T-helper 17 cell (primary cell): ENCODE results near the gene MYH7. TPM values are rescaled to one million over a fixed set of nuclear protein-coding genes. Genes with fewer than 3 reads are reported as not detected.

Experiments
- ATAC-seq: fragments of 150-1000 bp; cut with Tn5 transposase; 2 replicates; pipeline ENCODE4 v1.10.0; 2021; ENCODE audit warnings: mild to moderate bottlenecking, moderate library complexity
- DNase-seq, 3 donors: peaks; one replicate each; pipeline versions ENCODE4 v3.0.0 to v3.0.0-alpha.2; 2020 to 2021
- H3K9me3 ChIP-seq: one replicate; pipeline ENCODE4 v1.7.0; 2013; ENCODE audit warnings: low read length, mild to moderate bottlenecking; ENCODE audit not compliant: control insufficient read depth, poor library complexity, severe bottlenecking
- H3K27ac Mint-ChIP-seq: one replicate; pipeline ENCODE4 v1.8.0; 2022; ENCODE audit warnings: mild to moderate bottlenecking, moderate library complexity, mixed read lengths
- H3K27me3 Mint-ChIP-seq: one replicate; pipeline ENCODE4 v1.8.0; 2022; ENCODE audit warnings: mixed read lengths
- H3K36me3 Mint-ChIP-seq: one replicate; pipeline ENCODE4 v1.8.0; 2022; ENCODE audit warnings: low read depth, mixed read lengths
- H3K4me1 Mint-ChIP-seq: one replicate; pipeline ENCODE4 v1.8.0; 2022; ENCODE audit warnings: mild to moderate bottlenecking, mixed read lengths
- H3K4me3 Mint-ChIP-seq: one replicate; pipeline ENCODE4 v1.8.0; 2022; ENCODE audit warnings: mild to moderate bottlenecking, moderate library complexity, mixed read lengths
- total RNA-seq, 4 donors: library from RNA in 2 of 4; stranded (reverse) in 2 of 4; gene quantifications; one replicate each; pipeline ENCODE4 v1.2.3 and lab custom pipeline; 2022 to 2026

Gene MYH7
- total RNA-seq, 2 donors from 2014 or later, result not detected

GRCh38 chr14:23380197-23380914, 55.1 kb downstream of the MYH7 start:
- peak; percentile 27 for ATAC-seq
- Mint-ChIP-seq H3K36me3 (no peaks in the 10 kb centered on the region), H3K4me3 (no peak overlapping the region), H3K27me3 (peaks cover 49% of the 10 kb centered on the region), H3K27ac (no peak overlapping the region), H3K4me1 (no peaks in the 10 kb centered on the region)
- DNase-seq, result no peak
- H3K9me3 ChIP-seq, result no peaks in the 10 kb centered on the region

- no peaks in the 10 kb centered on the region for H3K9me3 ChIP-seq
- Mint-ChIP-seq H3K27ac (no peak overlapping the region), H3K4me1 (no peaks in the 10 kb centered on the region), H3K27me3 (peaks cover 47% of the 10 kb centered on the region), H3K36me3 (no peaks in the 10 kb centered on the region), H3K4me3 (no peak overlapping the region)
- ATAC-seq (peak; percentile 93), DNase-seq (peak; percentile 40 to 63 (median 51))
Observed at GRCh38 chr14:23379366-23380196, 55.9 kb downstream of the MYH7 start.

- Mint-ChIP-seq H3K36me3 (no peaks in the 10 kb centered on the region), H3K27me3 (peaks cover 44% of the 10 kb centered on the region)
- ATAC-seq, result no peak
Observed at GRCh38 chr14:23378612-23379220, 56.7 kb downstream of the MYH7 start.

GRCh38 chr14:23377573-23378563, 57.6 kb downstream of the MYH7 start:
- H3K4me3 Mint-ChIP-seq, result no peak overlapping the region
- H3K4me1 Mint-ChIP-seq, result no peaks in the 10 kb centered on the region
- DNase-seq (no peak), ATAC-seq (no peak)
- H3K9me3 ChIP-seq, result no peaks in the 10 kb centered on the region
- H3K27me3 Mint-ChIP-seq, result peaks cover 42% of the 10 kb centered on the region
- H3K36me3 Mint-ChIP-seq, result no peaks in the 10 kb centered on the region
- no peak overlapping the region for H3K27ac Mint-ChIP-seq

More at GRCh38 chr14:23378612-23379220, 56.7 kb downstream of the MYH7 start:
- H3K27ac Mint-ChIP-seq, result no peak overlapping the region
- H3K9me3 ChIP-seq, result no peaks in the 10 kb centered on the region
- DNase-seq, result no peak
- H3K4me1 Mint-ChIP-seq, result no peaks in the 10 kb centered on the region
- no peak overlapping the region for H3K4me3 Mint-ChIP-seq

GRCh38 chr14:23377198-23377550, 58.3 kb downstream of the MYH7 start:
- Mint-ChIP-seq H3K36me3 (no peaks in the 10 kb centered on the region), H3K27ac (no peak overlapping the region), H3K4me1 (no peaks in the 10 kb centered on the region), H3K4me3 (no peak overlapping the region), H3K27me3 (peaks cover 37% of the 10 kb centered on the region)
- no peaks in the 10 kb centered on the region for H3K9me3 ChIP-seq
- no peak for ATAC-seq
- DNase-seq, result no peak

- H3K9me3 ChIP-seq, result no peaks in the 10 kb centered on the region
- H3K4me3 Mint-ChIP-seq, result no peak within 1 kb of the TSS
- no peak within 1 kb of the TSS for H3K27ac Mint-ChIP-seq
- ATAC-seq (no peak), DNase-seq (no peak)
- H3K4me1 Mint-ChIP-seq, result no peaks in the 10 kb centered on the region
- H3K27me3 Mint-ChIP-seq, result peaks cover 33% of the 10 kb centered on the region
- peaks cover under 1% of the 10 kb centered on the region for H3K36me3 Mint-ChIP-seq
Observed at GRCh38 chr14:23376482-23377197, 58.8 kb downstream of the MYH7 start, which contains the start of gene CMTM5. CMTM5 (plus strand) TSS chr14:23377046; CDS start chr14:23377252, 206 bp downstream.

GRCh38 chr14:23375527-23376251, 59.8 kb downstream of the MYH7 start:
- Mint-ChIP-seq H3K36me3 (peaks cover 3% of the 10 kb centered on the region), H3K27ac (no peak overlapping the region), H3K27me3 (peaks cover 34% of the 10 kb centered on the region), H3K4me3 (no peak overlapping the region), H3K4me1 (no peaks in the 10 kb centered on the region)
- no peaks in the 10 kb centered on the region for H3K9me3 ChIP-seq
- ATAC-seq (no peak), DNase-seq (no peak)

- Mint-ChIP-seq H3K36me3 (peaks cover 6% of the 10 kb centered on the region), H3K4me1 (peaks cover 4% of the 10 kb centered on the region), H3K4me3 (no peak overlapping the region), H3K27me3 (peaks cover 39% of the 10 kb centered on the region), H3K27ac (no peak overlapping the region)
- H3K9me3 ChIP-seq, result no peaks in the 10 kb centered on the region
- DNase-seq (no peak), ATAC-seq (no peak)
Observed at GRCh38 chr14:23373041-23373440, 62.4 kb downstream of the MYH7 start.

GRCh38 chr14:23372509-23372908, 63.0 kb downstream of the MYH7 start, which contains the start of gene IL25:
IL25 (plus strand) TSS chr14:23372809.
- DNase-seq, result no peak
- Mint-ChIP-seq H3K4me1 (peaks cover 4% of the 10 kb centered on the region), H3K36me3 (peaks cover 6% of the 10 kb centered on the region), H3K4me3 (no peak within 1 kb of the TSS), H3K27me3 (peaks cover 42% of the 10 kb centered on the region), H3K27ac (no peak within 1 kb of the TSS)
- no peak for ATAC-seq
- H3K9me3 ChIP-seq, result no peaks in the 10 kb centered on the region

- Mint-ChIP-seq H3K36me3 (peaks cover 6% of the 10 kb centered on the region), H3K27ac (no peak overlapping the region), H3K27me3 (peaks cover 42% of the 10 kb centered on the region), H3K4me3 (no peak overlapping the region), H3K4me1 (peaks cover 6% of the 10 kb centered on the region)
- H3K9me3 ChIP-seq, result no peaks in the 10 kb centered on the region
- DNase-seq, result no peak
- ATAC-seq, result no peak
Observed at GRCh38 chr14:23371865-23372264, 63.6 kb downstream of the MYH7 start.

- Mint-ChIP-seq H3K4me1 (peaks cover 7% of the 10 kb centered on the region), H3K4me3 (no peak overlapping the region), H3K36me3 (peaks cover 6% of the 10 kb centered on the region), H3K27ac (no peak overlapping the region), H3K27me3 (peaks cover 44% of the 10 kb centered on the region)
- ATAC-seq (no peak), DNase-seq (no peak)
- H3K9me3 ChIP-seq, result no peaks in the 10 kb centered on the region
Observed at GRCh38 chr14:23370221-23370620, 65.2 kb downstream of the MYH7 start.
